Measurements from ENCODE around the gene PLA2G12B. TPM values are rescaled to one million over a fixed set of nuclear protein-coding genes. Genes with fewer than 3 reads are reported as not detected.
"Not testable (repeated sequence)": the region's sequence is repeated elsewhere in the genome, so short reads cannot be mapped to it uniquely, and the experiment has no call there.

The PLA2G12B gene
- polyA plus RNA-seq, 3 donors, result 6.7 to 9.3 (median 6.9) TPM

DNA sequence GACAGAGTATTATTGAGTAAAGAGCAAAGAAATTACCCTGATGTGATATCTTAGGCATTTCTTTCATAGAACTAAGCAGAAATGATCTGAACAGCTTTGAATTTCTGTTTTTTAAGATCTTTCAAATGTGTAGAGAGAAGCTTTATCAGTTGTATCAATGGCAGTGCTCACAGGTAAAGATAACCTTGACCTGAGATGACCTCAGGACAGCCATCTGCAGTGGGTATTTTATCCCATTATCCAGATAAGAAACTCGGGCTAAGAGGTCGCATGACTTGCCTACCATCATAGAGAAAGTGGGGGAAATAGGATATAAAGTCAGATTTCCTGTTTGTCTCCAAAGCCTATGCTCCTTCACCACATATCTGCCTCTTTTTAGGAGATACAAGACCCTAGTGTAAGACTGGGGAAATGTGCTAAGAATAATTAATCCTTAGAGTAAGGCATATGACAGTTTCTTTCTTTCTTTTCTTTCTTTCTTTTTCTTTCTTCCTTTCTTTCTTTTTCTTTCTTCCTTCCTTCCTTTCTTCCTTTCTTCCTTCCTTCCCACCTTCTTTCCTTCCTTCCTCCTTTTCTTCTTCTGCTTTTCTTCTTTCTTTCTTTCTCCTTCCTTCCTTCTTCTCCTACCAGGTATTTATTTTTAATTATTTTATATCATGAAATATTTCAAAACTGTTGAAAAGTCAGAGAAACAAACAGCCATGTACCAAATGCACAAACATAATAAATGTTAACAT lies 10.9 kb downstream of the PLA2G12B start:
- no peak for DNase-seq (ENCODE audit: low read depth in 3 of 3, low spot score in 2 of 3)

DNA sequence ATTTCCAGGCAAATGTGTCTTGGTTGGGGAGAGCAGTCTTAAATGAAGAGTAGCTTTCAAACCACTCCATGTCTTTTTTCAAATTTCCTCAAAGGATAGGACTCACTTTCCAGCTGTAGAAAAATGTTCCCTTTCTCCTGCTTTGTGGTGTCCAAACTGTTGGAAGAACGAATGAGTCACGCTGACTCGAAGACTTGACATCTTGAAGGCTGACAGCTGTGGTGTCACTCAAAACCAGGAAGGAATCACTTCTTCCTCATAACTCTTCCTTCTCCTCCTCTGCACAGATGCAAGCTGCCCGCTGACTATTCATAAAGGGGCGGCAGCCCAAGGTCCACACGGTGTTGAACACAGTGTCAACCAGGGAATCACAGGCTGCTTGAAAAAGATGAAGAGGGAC lies 19.2 kb downstream of the PLA2G12B start:
- no peak for DNase-seq (ENCODE audit: low read depth in 3 of 3, low spot score in 2 of 3)

DNA sequence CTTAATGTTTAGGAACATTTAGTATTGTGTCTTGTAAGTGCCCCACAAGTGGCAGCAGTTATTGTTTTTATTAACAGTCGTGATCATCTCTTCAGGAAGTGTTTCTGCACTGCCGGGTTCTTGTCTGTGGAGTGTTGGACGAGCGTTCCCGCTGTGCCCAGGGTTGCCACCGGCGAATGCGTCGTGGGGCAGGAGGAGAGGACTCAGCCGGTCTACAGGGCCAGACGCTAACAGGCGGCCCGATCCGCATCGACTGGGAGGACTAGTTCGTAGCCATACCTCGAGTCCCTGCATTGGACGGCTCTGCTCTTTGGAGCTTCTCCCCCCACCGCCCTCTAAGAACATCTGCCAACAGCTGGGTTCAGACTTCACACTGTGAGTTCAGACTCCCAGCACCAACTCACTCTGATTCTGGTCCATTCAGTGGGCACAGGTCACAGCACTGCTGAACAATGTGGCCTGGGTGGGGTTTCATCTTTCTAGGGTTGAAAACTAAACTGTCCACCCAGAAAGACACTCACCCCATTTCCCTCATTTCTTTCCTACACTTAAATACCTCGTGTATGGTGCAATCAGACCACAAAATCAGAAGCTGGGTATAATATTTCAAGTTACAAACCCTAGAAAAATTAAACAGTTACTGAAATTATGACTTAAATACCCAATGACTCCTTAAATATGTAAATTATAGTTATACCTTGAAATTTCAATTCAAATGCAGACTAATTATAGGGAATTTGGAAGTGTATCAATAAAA lies 22.2 kb downstream of the PLA2G12B start:
- DNase-seq (ENCODE audit: low read depth in 3 of 3, low spot score in 2 of 3), result no peak

DNA sequence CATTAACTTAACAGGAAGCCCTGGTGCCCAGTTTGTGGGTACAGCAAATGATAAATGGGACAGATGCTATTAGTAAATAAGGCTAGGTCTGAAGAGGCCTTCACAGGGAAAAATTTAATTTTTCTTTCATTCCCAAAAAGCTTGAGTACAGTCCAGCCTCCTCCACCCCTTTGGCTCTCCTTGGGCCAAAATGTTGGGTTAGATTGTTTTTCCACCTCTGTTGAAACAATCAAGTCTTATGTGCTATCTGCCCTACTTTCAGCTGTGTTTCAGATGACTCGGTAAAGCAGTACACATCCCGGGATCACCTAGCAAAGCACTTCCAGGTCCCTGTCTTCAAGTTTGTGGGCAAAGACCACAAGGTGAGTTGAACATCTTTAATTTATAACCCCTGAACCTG lies 24.3 kb downstream of the PLA2G12B start:
- DNase-seq (ENCODE audit: low read depth in 3 of 3, low spot score in 2 of 3), result no peak

DNA sequence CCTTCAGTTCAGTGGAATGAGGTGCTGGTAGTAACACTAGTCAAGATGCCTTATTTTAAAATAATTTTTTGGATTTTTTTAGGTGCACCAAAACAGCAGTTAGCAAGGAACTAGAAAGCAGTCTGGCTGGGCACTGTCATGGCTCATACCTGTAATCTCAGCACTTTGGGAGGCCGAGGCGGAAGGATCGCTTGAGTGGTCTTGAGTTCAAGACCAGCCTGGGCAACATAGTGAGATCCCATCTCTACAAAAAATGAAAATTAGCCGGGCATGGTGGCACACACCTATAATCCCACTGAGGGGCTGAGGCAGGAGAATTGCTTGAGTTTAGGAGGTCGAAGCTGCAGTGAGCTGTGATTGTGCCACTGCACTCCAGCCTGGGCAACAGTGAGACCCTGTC lies 25.8 kb downstream of the PLA2G12B start:
- DNase-seq (ENCODE audit: low read depth in 3 of 3, low spot score in 2 of 3), result no peak

DNA sequence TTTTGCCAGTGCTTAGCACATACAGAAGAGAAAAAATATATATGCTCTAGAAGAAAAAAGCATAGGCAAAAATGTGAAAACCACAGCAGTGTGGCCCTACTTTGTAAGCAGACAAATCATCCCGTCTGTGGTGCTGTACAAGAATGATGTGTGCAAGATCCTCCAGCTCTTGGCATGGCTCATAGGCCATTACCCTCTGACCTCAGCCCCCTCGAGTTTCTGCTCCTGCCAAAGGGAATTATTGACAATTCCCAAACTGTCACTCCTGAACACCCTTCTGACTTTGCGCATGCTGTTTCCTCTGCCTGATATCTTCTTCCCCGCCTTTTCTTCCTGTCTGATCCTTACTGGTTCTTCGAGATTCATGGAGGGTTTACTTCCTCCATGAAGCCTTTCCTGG lies 27.1 kb downstream of the PLA2G12B start:
- no peak for DNase-seq (ENCODE audit: low read depth in 3 of 3, low spot score in 2 of 3)

DNA sequence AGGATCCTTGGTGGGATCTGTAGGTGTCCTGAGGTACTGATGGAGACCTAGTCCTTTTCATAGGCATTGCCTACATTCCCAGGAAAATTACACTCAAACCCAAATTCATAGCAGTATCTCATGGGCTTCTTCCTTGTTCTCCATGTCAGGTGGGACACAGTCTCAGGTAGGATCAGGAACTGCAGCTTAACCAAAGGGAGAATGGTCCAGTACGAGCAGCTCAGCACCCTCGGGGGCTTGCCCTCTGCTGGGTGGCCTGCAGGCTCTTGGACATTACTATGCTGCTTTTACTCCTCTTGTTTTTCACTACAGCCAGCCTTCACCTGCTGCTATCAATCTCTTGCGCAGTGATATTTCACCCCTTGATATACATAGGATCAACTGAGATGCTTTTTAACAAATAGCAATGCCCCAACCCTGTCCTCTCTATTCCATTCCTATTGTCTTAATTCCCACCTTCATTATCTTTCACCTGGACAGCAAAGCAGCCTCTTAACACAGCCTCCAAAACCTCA lies 28.6 kb downstream of the PLA2G12B start:
- no peak for DNase-seq (ENCODE audit: low read depth in 3 of 3, low spot score in 2 of 3)

DNA sequence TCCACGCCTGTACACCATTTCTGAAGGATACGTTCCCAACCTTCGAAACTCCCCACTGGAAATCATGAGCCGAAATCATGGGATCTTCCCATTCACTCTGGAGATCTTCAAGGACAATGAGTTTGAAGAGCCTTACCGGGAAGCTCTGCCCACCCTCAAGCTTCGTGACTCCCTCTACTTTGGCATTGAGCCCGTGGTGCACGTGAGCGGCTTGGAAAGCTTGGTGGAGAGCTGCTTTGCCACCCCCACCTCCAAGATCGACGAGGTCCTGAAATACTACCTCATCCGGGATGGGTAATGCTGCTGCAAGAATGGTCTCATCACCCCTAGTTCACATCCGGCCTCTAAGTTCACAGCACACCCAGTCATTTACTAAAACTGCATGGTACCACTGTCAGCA lies 30.3 kb downstream of the PLA2G12B start:
- DNase-seq (ENCODE audit: low read depth in 3 of 3, low spot score in 2 of 3), result no peak

DNA sequence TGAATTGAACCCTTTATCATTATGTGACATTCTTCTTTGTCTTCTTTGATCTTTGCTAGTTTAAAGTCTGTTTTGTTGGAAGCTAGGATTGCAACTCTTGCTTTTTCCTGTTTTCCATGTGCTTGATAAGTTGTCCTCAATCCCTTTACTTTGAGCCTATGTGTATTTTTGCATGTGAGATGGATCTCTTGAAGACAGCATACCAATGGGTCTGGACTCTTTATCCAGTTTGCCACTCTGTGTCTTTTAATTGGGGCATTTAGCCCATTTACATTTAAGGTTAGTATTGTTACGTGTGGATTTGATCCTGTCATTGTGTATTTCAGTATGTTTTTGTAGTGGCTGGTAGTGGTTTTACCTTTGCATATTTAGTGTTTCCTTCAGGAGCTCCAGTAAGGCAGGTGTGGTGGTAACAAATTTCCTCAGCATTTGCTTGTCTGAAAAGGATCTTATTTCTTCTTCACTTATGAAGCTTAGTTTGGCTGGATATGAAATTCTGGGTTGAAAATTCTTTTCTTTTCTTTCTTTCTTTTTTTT lies 33.4 kb downstream of the PLA2G12B start:
- not testable (repeated sequence) for DNase-seq (ENCODE audit: low read depth in 3 of 3, low spot score in 2 of 3)

DNA sequence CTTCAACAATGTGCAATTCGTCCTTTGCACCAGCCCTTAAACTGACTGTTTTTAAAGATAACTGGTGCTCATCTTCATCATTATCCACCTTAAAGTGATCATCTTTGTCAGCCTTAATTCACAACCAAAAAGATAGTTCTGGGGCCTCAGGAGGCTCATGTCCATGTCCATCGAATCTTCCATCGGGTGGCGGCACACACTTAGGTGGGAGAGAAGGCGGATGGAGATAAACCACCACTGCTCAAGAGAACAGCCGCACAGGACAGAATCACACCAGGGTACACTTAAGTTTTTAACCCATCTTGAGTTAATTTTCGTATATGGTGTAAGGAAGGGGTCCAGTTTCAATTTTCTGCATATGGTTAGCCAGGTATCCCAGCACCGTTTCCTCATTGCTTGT lies 36.3 kb downstream of the PLA2G12B start:
- no peak for DNase-seq (ENCODE audit: low read depth in 3 of 3, low spot score in 2 of 3)

DNA sequence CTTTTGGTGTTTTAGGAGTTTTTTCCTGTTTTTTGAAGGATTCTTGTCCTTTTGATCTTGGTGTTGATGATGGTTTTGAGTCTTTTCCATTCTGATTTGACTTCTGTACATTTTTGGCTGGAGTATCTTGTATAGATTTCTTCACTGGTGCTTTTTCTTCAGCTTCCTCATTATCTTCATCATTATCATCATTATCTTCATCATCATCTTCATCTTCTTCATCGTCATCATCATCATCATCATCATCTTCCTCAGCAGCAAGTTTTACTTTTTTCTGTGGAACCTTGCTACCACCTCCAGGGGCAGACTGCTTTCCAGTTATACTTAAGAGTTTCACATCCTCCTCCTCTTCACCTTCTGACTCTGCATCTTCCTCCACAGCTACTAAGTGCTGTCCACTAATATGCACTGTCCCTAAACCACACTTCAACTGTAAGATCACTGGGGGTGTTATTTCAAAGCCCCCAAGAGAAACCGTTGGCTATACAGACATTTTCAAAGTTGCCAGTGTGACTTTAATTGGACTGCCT lies 36.7 kb downstream of the PLA2G12B start:
- DNase-seq (ENCODE audit: low read depth in 3 of 3, low spot score in 2 of 3), result not testable (repeated sequence)

DNA sequence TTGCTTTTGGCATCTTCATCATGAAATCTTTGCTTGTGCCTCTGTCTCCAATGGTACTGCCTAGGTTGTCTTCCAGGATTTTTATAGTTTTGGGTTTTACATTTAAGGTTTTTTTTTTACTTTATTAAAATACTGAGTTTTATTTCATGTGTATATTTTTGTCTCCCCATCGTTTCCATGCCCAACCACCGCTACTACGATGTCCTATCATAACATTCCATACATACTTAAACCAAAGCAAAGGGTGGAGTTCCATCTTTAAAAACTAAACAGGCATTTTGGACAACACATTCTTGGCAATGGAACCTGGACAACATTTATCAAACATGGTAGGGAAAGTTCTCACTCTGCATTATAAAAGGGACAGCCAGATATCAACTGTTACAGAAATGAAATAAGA lies 37.4 kb downstream of the PLA2G12B start:
- not testable (repeated sequence) for DNase-seq (ENCODE audit: low read depth in 3 of 3, low spot score in 2 of 3)

DNA sequence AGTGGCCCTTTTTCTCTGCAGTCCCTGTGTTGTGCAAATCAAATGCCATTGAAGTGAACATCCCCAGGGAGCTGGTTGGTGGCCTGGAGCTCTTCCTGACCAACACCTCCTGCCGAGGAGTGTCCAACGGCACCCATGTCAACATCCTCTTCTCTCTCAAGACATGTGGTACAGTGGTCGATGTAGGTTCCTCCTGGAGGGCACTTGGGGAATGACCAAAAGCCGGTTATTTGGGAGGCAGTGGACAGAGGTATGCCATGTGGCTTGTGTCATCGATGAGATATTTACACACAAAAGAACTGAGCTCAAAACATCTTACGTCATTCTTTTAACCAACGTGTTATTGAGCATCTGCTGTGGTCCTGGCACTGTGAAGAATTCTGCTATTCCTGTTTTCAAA lies 41.3 kb downstream of the PLA2G12B start:
- DNase-seq (ENCODE audit: low read depth in 3 of 3, low spot score in 2 of 3), result no peak

DNA sequence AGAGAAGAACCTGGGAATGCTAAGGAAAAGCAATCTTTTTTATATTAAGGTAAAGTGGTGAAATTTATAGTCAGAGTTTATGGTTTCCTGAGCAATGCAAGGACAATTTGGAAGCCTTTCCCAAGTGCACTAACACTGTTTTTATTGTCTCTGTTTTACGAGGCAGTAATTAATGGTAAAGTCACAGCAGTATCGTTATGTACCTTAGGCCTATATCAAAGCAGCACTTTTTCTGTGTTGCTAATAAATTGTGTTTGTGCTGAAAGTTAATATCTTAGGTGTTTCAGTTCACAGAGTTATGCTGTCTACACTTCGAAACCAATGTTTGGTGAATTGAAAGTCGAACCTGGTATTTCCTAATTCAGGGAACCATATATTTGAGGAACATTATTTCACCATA lies 41.9 kb downstream of the PLA2G12B start:
- peak in 2 of 3 donors; percentile 3 to 15 for DNase-seq (ENCODE audit: low read depth in 3 of 3, low spot score in 2 of 3)

DNA sequence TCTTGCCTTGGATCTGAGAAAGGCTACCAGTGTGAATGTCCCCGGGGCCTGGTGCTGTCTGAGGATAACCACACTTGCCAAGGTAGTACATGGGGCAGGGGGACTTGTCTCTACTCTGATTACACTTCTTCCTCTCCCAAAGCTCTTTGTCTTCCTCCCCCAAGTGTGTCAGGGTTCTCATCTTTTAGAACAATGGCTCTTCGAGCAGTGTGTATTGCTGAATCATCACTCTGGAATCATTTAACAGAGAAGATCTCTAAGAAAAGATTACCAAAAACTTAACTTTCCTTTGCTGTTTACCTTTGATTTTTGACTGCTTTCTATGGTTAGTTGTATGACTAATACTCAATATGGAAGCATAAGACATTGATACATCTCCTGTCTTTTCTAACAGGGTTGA lies 42.8 kb downstream of the PLA2G12B start:
- no peak for DNase-seq (ENCODE audit: low read depth in 3 of 3, low spot score in 2 of 3)

DNA sequence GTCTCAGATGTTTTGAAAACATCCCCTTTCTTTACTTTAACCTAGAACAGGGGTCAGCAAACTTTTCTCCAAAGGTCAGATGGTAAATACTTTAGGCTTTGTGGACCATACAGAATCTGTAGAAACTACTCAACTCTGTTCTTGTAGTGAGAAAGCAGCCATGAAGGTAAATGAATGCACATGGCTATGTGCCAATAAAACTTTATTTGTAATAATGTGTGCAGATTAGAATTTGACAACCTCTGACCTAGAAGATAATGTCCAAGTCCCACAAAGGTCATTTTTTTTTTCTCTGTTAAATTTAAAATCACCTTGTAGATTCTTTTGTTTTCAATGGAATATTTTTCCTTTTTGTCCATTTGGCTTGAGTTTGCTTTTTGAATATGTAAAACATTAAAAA lies 43.9 kb downstream of the PLA2G12B start:
- DNase-seq (ENCODE audit: low read depth in 3 of 3, low spot score in 2 of 3), result no peak

DNA sequence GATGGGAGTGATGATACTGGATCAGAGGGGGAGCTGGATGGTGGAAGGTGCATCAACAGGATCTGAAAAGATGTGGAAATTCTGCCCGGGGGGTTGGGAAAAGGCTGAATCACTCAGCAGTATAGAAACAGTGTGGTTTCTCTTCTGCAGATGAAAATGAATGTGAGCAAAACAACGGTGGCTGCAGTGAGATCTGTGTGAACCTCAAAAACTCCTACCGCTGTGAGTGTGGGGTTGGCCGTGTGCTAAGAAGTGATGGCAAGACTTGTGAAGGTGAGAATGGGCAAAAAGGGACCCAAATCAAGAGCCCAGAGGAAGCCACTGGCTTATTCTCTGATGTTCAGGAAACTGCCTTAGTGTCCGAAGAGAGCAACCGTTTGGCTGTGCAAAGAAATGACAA lies 48.2 kb downstream of the PLA2G12B start:
- no peak for DNase-seq (ENCODE audit: low read depth in 3 of 3, low spot score in 2 of 3)

DNA sequence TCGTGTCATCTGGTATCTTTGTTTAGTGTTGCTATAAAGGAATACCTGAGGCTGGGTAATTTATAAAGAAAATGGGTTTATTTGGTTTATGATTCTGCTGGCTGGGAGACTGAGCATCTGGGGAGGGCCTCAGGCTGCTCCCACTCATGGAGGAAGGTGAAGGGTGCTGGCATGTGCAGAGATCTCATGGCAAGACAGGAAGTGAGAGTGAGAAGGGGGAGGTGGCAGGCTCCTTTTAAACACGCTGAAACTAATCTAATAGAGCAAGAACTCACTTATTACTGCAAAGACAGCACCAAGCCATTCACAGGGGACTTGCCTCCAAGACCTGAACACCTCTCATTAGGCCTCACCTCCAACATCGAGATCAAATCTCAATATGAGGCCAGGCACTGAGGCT lies 49.8 kb downstream of the PLA2G12B start:
- no peak for DNase-seq (ENCODE audit: low read depth in 3 of 3, low spot score in 2 of 3)

DNA sequence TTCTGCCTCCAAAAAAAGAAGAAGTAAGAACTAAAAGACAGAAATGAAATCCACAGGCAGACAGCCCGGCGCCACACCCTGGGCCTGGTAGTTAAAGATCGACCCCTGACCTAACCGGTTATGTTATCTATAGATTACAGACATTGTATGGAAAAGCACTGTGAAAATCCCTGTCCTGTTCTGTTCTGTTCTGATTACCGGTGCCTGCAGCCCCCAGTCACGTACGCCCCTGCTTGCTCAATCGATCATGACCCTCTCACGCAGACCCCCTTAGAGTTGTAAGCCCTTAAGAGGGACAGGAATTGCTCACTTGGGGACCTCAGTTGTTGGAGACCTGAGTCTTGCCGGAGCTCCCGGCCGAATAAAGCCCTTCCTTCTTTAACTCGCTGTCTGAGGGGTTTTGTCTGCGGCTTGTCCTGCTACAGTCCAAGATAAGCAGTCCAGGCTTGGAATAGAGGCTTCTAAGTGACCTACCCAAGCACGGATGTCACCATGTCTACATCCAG lies 50.6 kb downstream of the PLA2G12B start:
- DNase-seq (ENCODE audit: low read depth in 3 of 3, low spot score in 2 of 3), result not testable (repeated sequence)

DNA sequence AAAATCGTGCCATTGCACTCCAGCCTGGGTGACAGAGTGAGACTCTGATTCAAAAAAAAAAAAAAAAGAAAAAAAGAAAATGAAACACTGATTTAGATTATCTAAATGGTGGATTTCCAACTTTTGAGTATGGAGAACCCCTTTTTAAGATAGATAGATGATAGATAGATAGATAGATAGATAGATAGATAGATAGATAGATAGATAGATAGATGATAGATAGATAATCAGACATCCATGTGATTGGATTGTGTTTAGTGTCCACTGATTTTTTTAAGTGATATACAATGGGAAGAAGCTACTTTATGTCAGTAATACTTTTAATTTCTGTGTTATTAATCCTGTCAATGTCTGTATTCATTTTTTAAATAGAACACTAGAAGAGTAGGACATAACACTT lies 55.1 kb downstream of the PLA2G12B start:
- DNase-seq (ENCODE audit: low read depth in 3 of 3, low spot score in 2 of 3), result no peak

DNA sequence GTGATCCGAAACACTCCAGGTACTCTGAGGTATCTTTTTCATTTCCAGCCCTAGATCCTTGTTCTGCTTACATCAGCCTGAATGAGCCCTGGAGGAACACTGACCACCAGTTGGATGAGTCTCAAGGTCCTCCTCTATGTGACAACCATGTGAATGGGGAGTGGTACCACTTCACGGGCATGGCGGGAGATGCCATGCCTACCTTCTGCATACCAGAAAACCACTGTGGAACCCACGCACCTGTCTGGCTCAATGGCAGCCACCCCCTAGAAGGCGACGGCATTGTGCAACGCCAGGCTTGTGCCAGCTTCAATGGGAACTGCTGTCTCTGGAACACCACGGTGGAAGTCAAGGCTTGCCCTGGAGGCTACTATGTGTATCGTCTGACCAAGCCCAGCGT lies 56.0 kb downstream of the PLA2G12B start:
- DNase-seq (ENCODE audit: low read depth in 3 of 3, low spot score in 2 of 3), result no peak
